Gastroesophageal sphincter (tissue), 3 donors: ENCODE results near the gene FGF1.

ENCODE experiments used
- POLR2AphosphoS5 ChIP-seq: sonication (generic); formaldehyde crosslinking; IDR thresholded peaks from one replicate; pipeline ENCODE4 v1.6.1; 2017; ENCODE audit warnings: antibody characterized with exemption
- TF ChIP-seq, protein P1 (sequence below), 4 experiments: fragments of 200-600 bp in 2 of 4; fragments of 450-650 bp in 2 of 4; sonication (generic) in 1 of 4; IDR thresholded peaks; one replicate each; pipeline ENCODE4 v1.5.1; 2017 to 2019; ENCODE audit warnings: antibody characterized with exemption in 4 of 4, mild to moderate bottlenecking in 2 of 4, moderate library complexity in 2 of 4

GRCh38 chr5:142643634-142644033 lies 42.3 kb downstream of the FGF1 start:
- TF ChIP-seq, protein P1, sequence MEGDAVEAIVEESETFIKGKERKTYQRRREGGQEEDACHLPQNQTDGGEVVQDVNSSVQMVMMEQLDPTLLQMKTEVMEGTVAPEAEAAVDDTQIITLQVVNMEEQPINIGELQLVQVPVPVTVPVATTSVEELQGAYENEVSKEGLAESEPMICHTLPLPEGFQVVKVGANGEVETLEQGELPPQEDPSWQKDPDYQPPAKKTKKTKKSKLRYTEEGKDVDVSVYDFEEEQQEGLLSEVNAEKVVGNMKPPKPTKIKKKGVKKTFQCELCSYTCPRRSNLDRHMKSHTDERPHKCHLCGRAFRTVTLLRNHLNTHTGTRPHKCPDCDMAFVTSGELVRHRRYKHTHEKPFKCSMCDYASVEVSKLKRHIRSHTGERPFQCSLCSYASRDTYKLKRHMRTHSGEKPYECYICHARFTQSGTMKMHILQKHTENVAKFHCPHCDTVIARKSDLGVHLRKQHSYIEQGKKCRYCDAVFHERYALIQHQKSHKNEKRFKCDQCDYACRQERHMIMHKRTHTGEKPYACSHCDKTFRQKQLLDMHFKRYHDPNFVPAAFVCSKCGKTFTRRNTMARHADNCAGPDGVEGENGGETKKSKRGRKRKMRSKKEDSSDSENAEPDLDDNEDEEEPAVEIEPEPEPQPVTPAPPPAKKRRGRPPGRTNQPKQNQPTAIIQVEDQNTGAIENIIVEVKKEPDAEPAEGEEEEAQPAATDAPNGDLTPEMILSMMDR (IDR thresholded peaks at IDR 0.05), result no peak
- no peak for TF ChIP-seq POLR2AphosphoS5
